Brain microvascular endothelial cell (primary cell): Measurements from ENCODE around the gene NEDD4.

ENCODE experiments used
- DNase-seq: peaks from one replicate; pipeline ENCODE4 v3.0.0-alpha.2; 2020
- H3K27ac ChIP-seq: fragments of 250-450 bp; sonication (Bioruptor Pico); 2 replicates; pipeline ENCODE4 v1.5.1; 2020; ENCODE audit warnings: mild to moderate bottlenecking, moderate library complexity
- H3K27me3 ChIP-seq: fragments of 250-450 bp; sonication (Bioruptor Pico); replicated peaks from 2 replicates; pipeline ENCODE4 v1.5.1; 2020; ENCODE audit warnings: mild to moderate bottlenecking
- H3K36me3 ChIP-seq: fragments of 250-450 bp; sonication (Bioruptor Pico); replicated peaks from 2 replicates; pipeline ENCODE4 v1.5.1; 2020; ENCODE audit warnings: mild to moderate bottlenecking
- H3K4me3 ChIP-seq: 2 replicates; pipeline ENCODE4 v1.5.1; 2011; ENCODE audit warnings: low read depth, mild to moderate bottlenecking, control low read depth, low read length, moderate library complexity
- in situ Hi-C: cut with HindIII; loops from 2 replicates; pipeline ENCODE4 v1.10.0; 2017; ENCODE audit warnings: low sequenced_read_pairs, low pct_ligation_motif_present
- TF ChIP-seq, protein P1 (sequence below): IDR thresholded peaks from 2 replicates; pipeline ENCODE4 v1.5.1; 2011; ENCODE audit warnings: low read depth, mild to moderate bottlenecking, moderate library complexity, low read length, control low read depth, inconsistent platforms; ENCODE audit errors: missing control alignments

The NEDD4 gene

DNA sequence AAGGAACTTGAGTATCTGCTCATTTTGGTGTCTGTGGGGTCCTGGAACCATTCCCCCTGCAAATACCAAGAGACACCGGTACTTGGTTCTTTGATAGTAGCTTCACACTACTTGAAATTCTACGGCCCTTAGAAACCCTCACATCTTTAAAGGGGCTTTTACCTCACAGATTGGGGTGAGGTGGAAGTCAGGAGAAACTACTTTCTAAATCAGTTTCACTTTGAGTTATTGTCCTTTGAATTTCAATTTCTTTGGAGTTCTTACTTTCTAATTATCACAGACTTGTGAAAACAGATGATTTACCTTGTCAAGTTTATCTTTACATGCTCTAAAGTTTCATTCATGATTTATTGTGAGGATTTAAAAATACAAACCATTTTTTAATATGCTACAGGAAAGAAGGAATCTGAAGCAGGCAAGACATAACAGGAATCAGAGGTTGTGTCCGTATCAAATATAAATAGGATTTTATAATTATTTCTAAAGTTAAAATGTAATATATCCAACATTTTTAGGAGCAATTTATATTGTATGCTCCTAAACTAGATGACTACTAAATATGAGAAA lies 98.9 kb downstream of the NEDD4 start:
- TF ChIP-seq, protein P1, sequence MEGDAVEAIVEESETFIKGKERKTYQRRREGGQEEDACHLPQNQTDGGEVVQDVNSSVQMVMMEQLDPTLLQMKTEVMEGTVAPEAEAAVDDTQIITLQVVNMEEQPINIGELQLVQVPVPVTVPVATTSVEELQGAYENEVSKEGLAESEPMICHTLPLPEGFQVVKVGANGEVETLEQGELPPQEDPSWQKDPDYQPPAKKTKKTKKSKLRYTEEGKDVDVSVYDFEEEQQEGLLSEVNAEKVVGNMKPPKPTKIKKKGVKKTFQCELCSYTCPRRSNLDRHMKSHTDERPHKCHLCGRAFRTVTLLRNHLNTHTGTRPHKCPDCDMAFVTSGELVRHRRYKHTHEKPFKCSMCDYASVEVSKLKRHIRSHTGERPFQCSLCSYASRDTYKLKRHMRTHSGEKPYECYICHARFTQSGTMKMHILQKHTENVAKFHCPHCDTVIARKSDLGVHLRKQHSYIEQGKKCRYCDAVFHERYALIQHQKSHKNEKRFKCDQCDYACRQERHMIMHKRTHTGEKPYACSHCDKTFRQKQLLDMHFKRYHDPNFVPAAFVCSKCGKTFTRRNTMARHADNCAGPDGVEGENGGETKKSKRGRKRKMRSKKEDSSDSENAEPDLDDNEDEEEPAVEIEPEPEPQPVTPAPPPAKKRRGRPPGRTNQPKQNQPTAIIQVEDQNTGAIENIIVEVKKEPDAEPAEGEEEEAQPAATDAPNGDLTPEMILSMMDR, result no peak
- DNase-seq, result no peak
- H3K27me3 ChIP-seq, result no peaks in the 10 kb centered on the region
- H3K36me3 ChIP-seq, result no peaks in the 10 kb centered on the region
- no peak overlapping the region for H3K27ac ChIP-seq
- in situ Hi-C loops, result no loop called here
- no peak overlapping the region for H3K4me3 ChIP-seq

- TF ChIP-seq, protein P1, result no peak
- Histone ChIP-seq H3K36me3 (no peaks in the 10 kb centered on the region), H3K4me3 (no peak overlapping the region), H3K27me3 (no peaks in the 10 kb centered on the region), H3K27ac (no peak overlapping the region)
- no peak for DNase-seq
- in situ Hi-C loops, result no loop called here
Measured at GRCh38 chr15:55893852-55894251, 99.6 kb downstream of the NEDD4 start.

DNA sequence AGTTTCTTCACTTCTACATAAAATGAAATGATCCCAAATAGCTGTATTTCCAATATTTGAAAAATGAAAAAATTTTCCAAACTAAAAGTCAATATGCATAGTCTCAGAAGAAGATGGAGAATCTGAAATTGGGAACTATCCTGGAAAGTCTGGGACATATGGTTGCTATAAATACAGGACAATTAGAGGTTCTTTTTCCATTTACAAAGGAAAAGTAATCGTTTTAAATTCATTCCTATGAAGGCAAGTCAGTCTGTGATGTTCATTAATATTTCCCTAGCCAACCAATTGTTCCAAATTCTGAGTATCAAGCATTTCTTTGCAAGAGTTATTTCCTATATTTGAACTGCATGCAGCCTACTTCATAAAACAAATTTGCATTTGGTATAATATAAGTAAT lies 102.2 kb downstream of the NEDD4 start:
- in situ Hi-C loops, result no loop called here

GRCh38 chr15:55884223-55884622 lies 109.2 kb downstream of the NEDD4 start:
- in situ Hi-C loops, result no loop called here
- Histone ChIP-seq H3K27me3 (no peaks in the 10 kb centered on the region), H3K27ac (no peak overlapping the region), H3K36me3 (no peaks in the 10 kb centered on the region), H3K4me3 (no peak overlapping the region)
- no peak for DNase-seq
- TF ChIP-seq, protein P1, result no peak

More for the DNA sequence above, 102.2 kb downstream of the NEDD4 start:
- Histone ChIP-seq H3K27ac (no peak overlapping the region), H3K36me3 (no peaks in the 10 kb centered on the region), H3K27me3 (no peaks in the 10 kb centered on the region), H3K4me3 (no peak overlapping the region)
- no peak for DNase-seq
- TF ChIP-seq, protein P1, result no peak

GRCh38 chr15:55879181-55879580 lies 114.2 kb downstream of the NEDD4 start:
- Histone ChIP-seq H3K4me3 (no peak overlapping the region), H3K27ac (no peak overlapping the region), H3K36me3 (no peaks in the 10 kb centered on the region), H3K27me3 (no peaks in the 10 kb centered on the region)
- no peak for DNase-seq
- in situ Hi-C loops, result no loop called here
- TF ChIP-seq, protein P1, result no peak
